ENCODE results near the gene MAFB.

DNA sequence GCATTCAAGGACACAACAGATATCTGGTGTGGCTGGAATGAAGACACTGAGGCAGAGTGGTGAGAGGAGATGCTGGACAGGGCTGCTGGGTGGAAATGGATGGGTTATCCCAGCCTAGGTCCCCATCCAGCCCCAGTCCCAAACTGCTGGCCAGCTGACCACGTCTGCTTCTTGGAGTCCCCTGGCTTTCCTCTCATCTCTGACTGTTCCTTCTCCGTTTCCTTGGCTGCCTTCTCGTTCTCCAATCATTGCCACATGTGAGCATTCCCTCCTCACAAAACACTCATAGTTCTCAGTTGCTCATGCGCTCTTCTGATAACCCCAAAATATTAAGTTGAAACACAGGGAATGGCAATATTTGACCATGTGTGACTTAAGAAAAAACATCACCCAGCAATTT is 31.5 kb downstream of the MAFB start:
- TF ChIP-seq, protein P1, sequence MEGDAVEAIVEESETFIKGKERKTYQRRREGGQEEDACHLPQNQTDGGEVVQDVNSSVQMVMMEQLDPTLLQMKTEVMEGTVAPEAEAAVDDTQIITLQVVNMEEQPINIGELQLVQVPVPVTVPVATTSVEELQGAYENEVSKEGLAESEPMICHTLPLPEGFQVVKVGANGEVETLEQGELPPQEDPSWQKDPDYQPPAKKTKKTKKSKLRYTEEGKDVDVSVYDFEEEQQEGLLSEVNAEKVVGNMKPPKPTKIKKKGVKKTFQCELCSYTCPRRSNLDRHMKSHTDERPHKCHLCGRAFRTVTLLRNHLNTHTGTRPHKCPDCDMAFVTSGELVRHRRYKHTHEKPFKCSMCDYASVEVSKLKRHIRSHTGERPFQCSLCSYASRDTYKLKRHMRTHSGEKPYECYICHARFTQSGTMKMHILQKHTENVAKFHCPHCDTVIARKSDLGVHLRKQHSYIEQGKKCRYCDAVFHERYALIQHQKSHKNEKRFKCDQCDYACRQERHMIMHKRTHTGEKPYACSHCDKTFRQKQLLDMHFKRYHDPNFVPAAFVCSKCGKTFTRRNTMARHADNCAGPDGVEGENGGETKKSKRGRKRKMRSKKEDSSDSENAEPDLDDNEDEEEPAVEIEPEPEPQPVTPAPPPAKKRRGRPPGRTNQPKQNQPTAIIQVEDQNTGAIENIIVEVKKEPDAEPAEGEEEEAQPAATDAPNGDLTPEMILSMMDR (IDR thresholded peaks at IDR 0.05; ENCODE audit: low read depth, low read length, missing input control) = no peak
- TF ChIP-seq TAF1 (conservative IDR thresholded peaks at IDR 0.05) (no peak), MAX (IDR thresholded peaks at IDR 0.05) (no peak), RAD21 (IDR thresholded peaks at IDR 0.05) (no peak), HNF4A (conservative IDR thresholded peaks at IDR 0.05) (no peak), JUND (IDR thresholded peaks at IDR 0.05) (no peak), GABPA (IDR thresholded peaks at IDR 0.05 in 1 of 2, conservative IDR thresholded peaks at IDR 0.05 in 1 of 2) (no peak), SP1 (IDR thresholded peaks at IDR 0.05) (no peak), RXRA (IDR thresholded peaks at IDR 0.05) (no peak), EGR1 (IDR thresholded peaks at IDR 0.05; ENCODE audit: low read depth in 2 of 2) (no peak)
- TF ChIP-seq, protein P2, sequence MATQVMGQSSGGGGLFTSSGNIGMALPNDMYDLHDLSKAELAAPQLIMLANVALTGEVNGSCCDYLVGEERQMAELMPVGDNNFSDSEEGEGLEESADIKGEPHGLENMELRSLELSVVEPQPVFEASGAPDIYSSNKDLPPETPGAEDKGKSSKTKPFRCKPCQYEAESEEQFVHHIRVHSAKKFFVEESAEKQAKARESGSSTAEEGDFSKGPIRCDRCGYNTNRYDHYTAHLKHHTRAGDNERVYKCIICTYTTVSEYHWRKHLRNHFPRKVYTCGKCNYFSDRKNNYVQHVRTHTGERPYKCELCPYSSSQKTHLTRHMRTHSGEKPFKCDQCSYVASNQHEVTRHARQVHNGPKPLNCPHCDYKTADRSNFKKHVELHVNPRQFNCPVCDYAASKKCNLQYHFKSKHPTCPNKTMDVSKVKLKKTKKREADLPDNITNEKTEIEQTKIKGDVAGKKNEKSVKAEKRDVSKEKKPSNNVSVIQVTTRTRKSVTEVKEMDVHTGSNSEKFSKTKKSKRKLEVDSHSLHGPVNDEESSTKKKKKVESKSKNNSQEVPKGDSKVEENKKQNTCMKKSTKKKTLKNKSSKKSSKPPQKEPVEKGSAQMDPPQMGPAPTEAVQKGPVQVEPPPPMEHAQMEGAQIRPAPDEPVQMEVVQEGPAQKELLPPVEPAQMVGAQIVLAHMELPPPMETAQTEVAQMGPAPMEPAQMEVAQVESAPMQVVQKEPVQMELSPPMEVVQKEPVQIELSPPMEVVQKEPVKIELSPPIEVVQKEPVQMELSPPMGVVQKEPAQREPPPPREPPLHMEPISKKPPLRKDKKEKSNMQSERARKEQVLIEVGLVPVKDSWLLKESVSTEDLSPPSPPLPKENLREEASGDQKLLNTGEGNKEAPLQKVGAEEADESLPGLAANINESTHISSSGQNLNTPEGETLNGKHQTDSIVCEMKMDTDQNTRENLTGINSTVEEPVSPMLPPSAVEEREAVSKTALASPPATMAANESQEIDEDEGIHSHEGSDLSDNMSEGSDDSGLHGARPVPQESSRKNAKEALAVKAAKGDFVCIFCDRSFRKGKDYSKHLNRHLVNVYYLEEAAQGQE (IDR thresholded peaks at IDR 0.05) = no peak

Measured in liver (tissue), 3 donors.